H1 (cell line): ENCODE measurements around the gene TRPM1. TPM values are rescaled to one million over a fixed set of nuclear protein-coding genes. Genes with fewer than 3 reads are reported as not detected.

ENCODE experiments used
- CTCF ChIA-PET: fragments of 300-600 bp; sonication (Branson Sonifier 250); formaldehyde crosslinking; loops from one replicate; lab custom pipeline; 2021; ENCODE audit not compliant: partially characterized antibody; lab: Charles Lee
- POLR2A ChIA-PET: fragments of 300-600 bp; sonication (Branson Sonifier 250); formaldehyde crosslinking; loops from one replicate; lab custom pipeline; 2021; ENCODE audit warnings: inconsistent platforms; ENCODE audit not compliant: partially characterized antibody; lab: Charles Lee
- DNase-seq, 2 experiments: peaks; one replicate each; pipeline versions ENCODE4 v3.0.0 to v3.0.0-alpha.2; 2010 to 2022; ENCODE audit warnings: low spot score in 2 of 2, low read depth in 1 of 2, mixed read lengths in 1 of 2
- FAIRE-seq: peaks from 2 replicates; lab custom pipeline; 2011; peaks lifted over from hg19 to GRCh38; lab: Jason Lieb, UNC
- H2AFZ ChIP-seq: 2 replicates; pipeline ENCODE4 v1.8.1; 2012; ENCODE audit warnings: low read length, inconsistent platforms
- H2AK5ac ChIP-seq: 2 replicates; pipeline ENCODE4 v1.6.1; 2013; ENCODE audit warnings: low read depth, low read length
- H2BK120ac ChIP-seq: replicated peaks from 2 replicates; pipeline ENCODE3; 2013; ENCODE audit warnings: low read depth, low read length, inconsistent platforms
- H2BK12ac ChIP-seq: 2 replicates; pipeline ENCODE4 v1.6.1; 2013; ENCODE audit warnings: low read depth, low read length
- H2BK15ac ChIP-seq: 2 replicates; pipeline ENCODE4 v1.6.1; 2013; ENCODE audit warnings: low read length
- H2BK20ac ChIP-seq: 2 replicates; pipeline ENCODE4 v1.6.1; 2013; ENCODE audit warnings: low read length
- H2BK5ac ChIP-seq: 2 replicates; pipeline ENCODE4 v1.6.1; 2013; ENCODE audit warnings: low read depth, low read length
- H3K14ac ChIP-seq: 2 replicates; pipeline ENCODE4 v1.6.1; 2013; ENCODE audit warnings: inconsistent platforms; ENCODE audit not compliant: insufficient read length
- H3K18ac ChIP-seq: 2 replicates; pipeline ENCODE4 v1.6.1; 2013; ENCODE audit warnings: low read length; ENCODE audit errors: extremely low read depth
- H3K23ac ChIP-seq: 2 replicates; pipeline ENCODE4 v1.6.1; 2013; ENCODE audit warnings: inconsistent platforms; ENCODE audit not compliant: insufficient read length
- H3K23me2 ChIP-seq: 2 replicates; pipeline ENCODE4 v1.6.1; 2013; ENCODE audit warnings: low read depth, low read length
- H3K27ac ChIP-seq: 2 replicates; pipeline ENCODE4 v1.6.1; 2011; ENCODE audit warnings: low read depth, low read length, inconsistent platforms
- H3K27me3 ChIP-seq, 4 experiments: replicated peaks in 1 of 4; 1 replicate in 1 of 4; 2 replicates in 3 of 4; pipeline versions ENCODE4 v1.6.1 to v1.8.1; 2011 to 2013; ENCODE audit warnings: low read length in 3 of 4, mild to moderate bottlenecking in 3 of 4, inconsistent platforms in 2 of 4, mixed read lengths in 2 of 4, moderate library complexity in 1 of 4; ENCODE audit not compliant: control insufficient read depth in 3 of 4, insufficient read depth in 3 of 4; ENCODE audit errors: extremely low read depth in 1 of 4
- H3K36me3 ChIP-seq, 4 experiments: 2 replicates each; pipeline versions ENCODE4 v1.6.1 to v1.8.1; 2011 to 2013; ENCODE audit warnings: mild to moderate bottlenecking in 4 of 4, low read length in 3 of 4, moderate library complexity in 2 of 4, control low read depth in 1 of 4, inconsistent platforms in 1 of 4; ENCODE audit not compliant: insufficient read depth in 4 of 4, control insufficient read depth in 2 of 4
- H3K4ac ChIP-seq: replicated peaks from 2 replicates; pipeline ENCODE3; 2013; ENCODE audit warnings: low read length, low read depth, mixed read lengths, inconsistent platforms; ENCODE audit not compliant: insufficient read length
- H3K4me1 ChIP-seq, 4 experiments: replicated peaks in 1 of 4; 1 replicate in 1 of 4; 2 replicates in 3 of 4; pipeline versions ENCODE4 v1.6.1 to v1.8.1; 2011 to 2013; ENCODE audit warnings: low read length in 3 of 4, inconsistent platforms in 2 of 4, mixed read lengths in 1 of 4; ENCODE audit not compliant: insufficient read depth in 4 of 4, control insufficient read depth in 3 of 4
- H3K4me2 ChIP-seq, 2 experiments: 2 replicates each; pipeline versions ENCODE4 v1.6.1 to v1.8.1; 2011 to 2013; ENCODE audit warnings: low read depth in 2 of 2, low read length in 2 of 2, control low read depth in 1 of 2, inconsistent platforms in 1 of 2, mild to moderate bottlenecking in 1 of 2; ENCODE audit not compliant: insufficient read depth in 1 of 2
- H3K4me3 ChIP-seq, 4 experiments: fragments of 200-600, 300-600 bp in 1 of 4; sonication (generic), shearing (Covaris generic), sonication (Bioruptor Twin) in 1 of 4; 2 replicates each; pipeline versions ENCODE4 v1.5.1 to v1.8.1; 2011 to 2016; ENCODE audit warnings: low read length in 4 of 4, low read depth in 3 of 4, control low read depth in 2 of 4, inconsistent platforms in 2 of 4, mild to moderate bottlenecking in 2 of 4, mixed read lengths in 1 of 4, moderate library complexity in 1 of 4; ENCODE audit not compliant: insufficient read depth in 2 of 4; ENCODE audit errors: extremely low read depth in 1 of 4
- H3K56ac ChIP-seq: replicated peaks from 2 replicates; pipeline ENCODE3; 2013; ENCODE audit warnings: low read depth, mild to moderate bottlenecking, mixed read lengths, low read length, inconsistent platforms; ENCODE audit not compliant: insufficient read length
- H3K79me1 ChIP-seq: 2 replicates; pipeline ENCODE4 v1.6.1; 2013; ENCODE audit warnings: low read depth, low read length, control low read depth
- H3K79me2 ChIP-seq, 2 experiments: 2 replicates each; pipeline versions ENCODE4 v1.6.1 to v1.8.1; 2012 to 2013; ENCODE audit warnings: low read length in 2 of 2, mild to moderate bottlenecking in 2 of 2, inconsistent platforms in 1 of 2; ENCODE audit not compliant: insufficient read depth in 2 of 2, control insufficient read depth in 1 of 2
- H3K9ac ChIP-seq, 4 experiments: replicated peaks in 1 of 4; 1 replicate in 1 of 4; 2 replicates in 3 of 4; pipeline versions ENCODE4 v1.6.1 to v1.8.1; 2011 to 2013; ENCODE audit warnings: low read depth in 3 of 4, low read length in 3 of 4, control low read depth in 2 of 4, mild to moderate bottlenecking in 2 of 4, moderate library complexity in 2 of 4, inconsistent platforms in 1 of 4; ENCODE audit errors: extremely low read depth in 1 of 4
- H3K9me3 ChIP-seq, 2 experiments: 2 replicates each; pipeline versions ENCODE4 v1.6.1 to v1.8.1; 2012 to 2013; ENCODE audit warnings: mild to moderate bottlenecking in 2 of 2, moderate library complexity in 2 of 2, control low read depth in 1 of 2, inconsistent platforms in 1 of 2, low read depth in 1 of 2, low read length in 1 of 2, mixed read lengths in 1 of 2; ENCODE audit not compliant: insufficient read depth in 2 of 2
- H4K20me1 ChIP-seq, 2 experiments: replicated peaks in 1 of 2; 2 replicates each; pipeline versions ENCODE3 to v1.8.1; 2011 to 2013; ENCODE audit warnings: inconsistent platforms in 2 of 2, low read length in 2 of 2, mild to moderate bottlenecking in 1 of 2; ENCODE audit not compliant: insufficient read depth in 2 of 2, control insufficient read depth in 1 of 2
- H4K5ac ChIP-seq: 2 replicates; pipeline ENCODE4 v1.6.1; 2013; ENCODE audit warnings: low read length, low read depth, mixed read lengths, inconsistent platforms; ENCODE audit not compliant: insufficient read length
- H4K8ac ChIP-seq: 2 replicates; pipeline ENCODE4 v1.8.0; 2013; ENCODE audit warnings: mild to moderate bottlenecking, moderate library complexity, low read length, inconsistent platforms; ENCODE audit not compliant: insufficient read depth; ENCODE audit errors: extremely low read depth
- H4K91ac ChIP-seq: replicated peaks from 2 replicates; pipeline ENCODE3; 2013; ENCODE audit warnings: low read length, mixed read lengths, inconsistent platforms; ENCODE audit not compliant: insufficient read length
- CEBPB ChIP-seq: IDR thresholded peaks from 2 replicates; pipeline ENCODE4 v1.6.1; 2012; ENCODE audit warnings: low read depth, low read length
- EGR1 ChIP-seq: IDR thresholded peaks from 2 replicates; pipeline ENCODE4 v1.6.1; 2011; ENCODE audit warnings: low read depth, low read length, borderline replicate concordance
- GABPA ChIP-seq: IDR thresholded peaks from 2 replicates; pipeline ENCODE4 v1.6.1; 2011; ENCODE audit warnings: mild to moderate bottlenecking, low read length, moderate library complexity, borderline replicate concordance; ENCODE audit not compliant: insufficient read depth
- MAX ChIP-seq: IDR thresholded peaks from 2 replicates; pipeline ENCODE4 v1.6.1; 2012; ENCODE audit warnings: inconsistent platforms
- RAD21 ChIP-seq, 2 experiments: IDR thresholded peaks in 1 of 2; conservative IDR thresholded peaks in 1 of 2; 2 replicates each; pipeline ENCODE4 v1.6.1; 2011; ENCODE audit warnings: low read depth in 2 of 2, low read length in 2 of 2, improper control_type of control experiment in 1 of 2, inconsistent platforms in 1 of 2, mild to moderate bottlenecking in 1 of 2, moderate library complexity in 1 of 2
- RNF2 ChIP-seq: fragments of 200-900, 300-1000 bp; sonication (generic); IDR thresholded peaks from 2 replicates; pipeline ENCODE4 v1.7.1; 2016; ENCODE audit warnings: borderline replicate concordance, low read depth, mild to moderate bottlenecking, antibody characterized with exemption, low read length; ENCODE audit not compliant: poor library complexity, severe bottlenecking; ENCODE audit errors: missing control alignments
- SIX5 ChIP-seq: IDR thresholded peaks from 2 replicates; pipeline ENCODE4 v1.6.1; 2011; ENCODE audit warnings: mild to moderate bottlenecking, low read depth, low read length
- SP1 ChIP-seq: IDR thresholded peaks from 2 replicates; pipeline ENCODE4 v1.6.1; 2011; ENCODE audit warnings: low read depth, low read length
- SP4 ChIP-seq: IDR thresholded peaks from 2 replicates; pipeline ENCODE4 v1.6.1; 2012; ENCODE audit warnings: low read length, inconsistent platforms
- TCF12 ChIP-seq: IDR thresholded peaks from 2 replicates; pipeline ENCODE4 v1.6.1; 2011; ENCODE audit warnings: low read depth, mild to moderate bottlenecking, low read length
- USF2 ChIP-seq: IDR thresholded peaks from 2 replicates; pipeline ENCODE4 v1.6.1; 2011; ENCODE audit warnings: low read length, improper control_type of control experiment
- YY1 ChIP-seq: IDR thresholded peaks from 2 replicates; pipeline ENCODE4 v1.6.1; 2011; ENCODE audit warnings: low read depth, mild to moderate bottlenecking, low read length
- WGBS, 2 experiments: shearing (Covaris generic) in 1 of 2; methylation state at CpG; one replicate each; pipeline versions ENCODE4 v1.1.6 to v1.1.7; 2013 to 2015; ENCODE audit warnings: low lambda C conversion rate in 2 of 2, mixed read lengths in 2 of 2, inconsistent platforms in 1 of 2, low coverage in 1 of 2, missing lambda C conversion rate in 1 of 2; ENCODE audit not compliant: insufficient replicate concordance in 2 of 2, insufficient coverage in 1 of 2, insufficient read length in 1 of 2; ENCODE audit errors: extremely low coverage in 1 of 2, missing lambda C conversion rate in 1 of 2; 5-methylcytosine and 5-hydroxymethylcytosine counted together
- polyA plus RNA-seq, 7 experiments: library from polyadenylated mRNA; depleted of rRNA in 3 of 7; stranded (reverse) in 5 of 7; unstranded in 2 of 7; fragments of >200 nt in 5 of 7; fragments of 200-250 nt in 2 of 7; gene quantifications; 1 replicate in 5 of 7; 2 replicates in 1 of 7; 4 replicates in 1 of 7; pipeline versions ENCODE4 v1.2.1 to v1.2.3, GENCODE V29; 2011 to 2013; ENCODE audit warnings: missing spikeins in 2 of 7, mixed read lengths in 2 of 7
- total RNA-seq: library from RNA; stranded (reverse); fragmentation: NEBNext Ultra II Directional; extraction: Animal tissue kit (Norgen Biotek cat#: 25700); gene quantifications from 2 replicates; pipeline ENCODE4 v1.2.1, GENCODE V29; 2021

Gene TRPM1
- total and polyA plus RNA-seq, 2 of the 8 experiments (the other 6 are each of a cell fraction or from before 2014, with no cell fraction given) = 0.05 TPM; not detected in 1

DNA sequence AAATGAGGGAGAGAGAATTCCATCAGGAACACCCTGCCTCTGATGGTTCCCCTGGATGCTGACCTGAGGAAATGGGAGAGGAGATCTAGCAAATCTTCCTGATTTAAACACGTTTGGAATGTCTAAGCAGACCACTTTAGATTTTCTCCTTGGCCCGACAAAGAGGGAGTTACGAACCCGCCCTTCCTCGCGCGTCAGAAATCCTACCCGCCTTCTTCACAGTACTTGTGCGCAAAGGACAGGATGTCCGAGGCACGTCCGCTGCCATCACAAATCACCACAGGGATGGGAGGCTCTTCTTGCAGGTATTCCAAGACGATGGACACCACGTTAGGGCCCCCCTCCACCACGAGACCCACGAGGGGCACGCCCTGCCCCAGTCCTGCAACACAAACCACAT lies 38.6 kb downstream of the TRPM1 start:
- H2BK20ac ChIP-seq = 0 out of 2 replicates have a peak overlapping the region, but pooled peaks have one; percentile 23
- no peak overlapping the region for H4K8ac ChIP-seq
- H3K4ac ChIP-seq = no peak overlapping the region
- no peaks in the 10 kb centered on the region for H3K79me1 ChIP-seq
- no peaks in the 10 kb centered on the region for H3K79me2 ChIP-seq
- H3K4me2 ChIP-seq = no peak overlapping the region
- 82% methylated on average over 17 of the region's 17 CpGs; no CpG with 5 or more reads in 1 of the 2 experiments for WGBS, 2 experiments
- H3K27me3 ChIP-seq = no peaks in the 10 kb centered on the region
- H2AK5ac ChIP-seq = no peak overlapping the region
- no peak overlapping the region for H3K9ac ChIP-seq
- H3K18ac ChIP-seq = no peak overlapping the region
- no peak overlapping the region for H2BK5ac ChIP-seq
- H3K4me3 ChIP-seq = no peak overlapping the region
- no peak overlapping the region for H3K27ac ChIP-seq
- DNase-seq (no peak), FAIRE-seq (no peak)
- H2AFZ ChIP-seq = no peak overlapping the region
- no peak overlapping the region for H2BK120ac ChIP-seq
- H4K5ac ChIP-seq = no peak overlapping the region
- ChIA-PET POLR2A (interaction anchor here (0.9 kb wide), 1 partner anchor 11 kb away, joined by 3 read pairs; no protein-coding TSS in a partner anchor), CTCF (interaction anchor here (1.5 kb wide), 1 partner anchor 66 kb away, joined by 6 read pairs; no protein-coding TSS in a partner anchor)
- H3K4me1 ChIP-seq = no peaks in the 10 kb centered on the region; a peak in 1 of 7 replicates
- no peaks in the 10 kb centered on the region for H3K36me3 ChIP-seq
- H2BK12ac ChIP-seq = no peak overlapping the region; the same call in 1 of the 2 replicates
- H3K9me3 ChIP-seq = 0 out of 4 replicates have a peak, but pooled peaks cover 0 to 2% of the 10 kb centered on the region in 2 experiments
- H3K56ac ChIP-seq = no peak overlapping the region
- no peak overlapping the region for H3K14ac ChIP-seq
- no peaks in the 10 kb centered on the region for H4K20me1 ChIP-seq
- H2BK15ac ChIP-seq = no peak overlapping the region
- peaks cover 3% of the 10 kb centered on the region; the same call in 1 of the 2 replicates for H3K23me2 ChIP-seq
- no peak overlapping the region for H4K91ac ChIP-seq
- no peak overlapping the region for H3K23ac ChIP-seq
- no peak for TF ChIP-seq USF2
- TF ChIP-seq MAX = no peak
- no peak for TF ChIP-seq CEBPB
- TF ChIP-seq SIX5 = no peak
- TF ChIP-seq GABPA = no peak
- TF ChIP-seq RAD21 (IDR thresholded peaks at IDR 0.05 in 1 of 2, conservative IDR thresholded peaks at IDR 0.05 in 1 of 2; ENCODE audit: low read depth in 2 of 2, low read length in 2 of 2) = no peak
- no peak for TF ChIP-seq SP4
- TF ChIP-seq EGR1 = no peak
- TF ChIP-seq RNF2 = no peak
- no peak for TF ChIP-seq YY1
- TF ChIP-seq SP1 = no peak
- no peak for TF ChIP-seq TCF12
